Measurements from ENCODE around the gene LMO2.
"Not testable (repeated sequence)": the region's sequence is repeated elsewhere in the genome, so short reads cannot be mapped to it uniquely, and the experiment has no call there.

LMO2 gene

DNA sequence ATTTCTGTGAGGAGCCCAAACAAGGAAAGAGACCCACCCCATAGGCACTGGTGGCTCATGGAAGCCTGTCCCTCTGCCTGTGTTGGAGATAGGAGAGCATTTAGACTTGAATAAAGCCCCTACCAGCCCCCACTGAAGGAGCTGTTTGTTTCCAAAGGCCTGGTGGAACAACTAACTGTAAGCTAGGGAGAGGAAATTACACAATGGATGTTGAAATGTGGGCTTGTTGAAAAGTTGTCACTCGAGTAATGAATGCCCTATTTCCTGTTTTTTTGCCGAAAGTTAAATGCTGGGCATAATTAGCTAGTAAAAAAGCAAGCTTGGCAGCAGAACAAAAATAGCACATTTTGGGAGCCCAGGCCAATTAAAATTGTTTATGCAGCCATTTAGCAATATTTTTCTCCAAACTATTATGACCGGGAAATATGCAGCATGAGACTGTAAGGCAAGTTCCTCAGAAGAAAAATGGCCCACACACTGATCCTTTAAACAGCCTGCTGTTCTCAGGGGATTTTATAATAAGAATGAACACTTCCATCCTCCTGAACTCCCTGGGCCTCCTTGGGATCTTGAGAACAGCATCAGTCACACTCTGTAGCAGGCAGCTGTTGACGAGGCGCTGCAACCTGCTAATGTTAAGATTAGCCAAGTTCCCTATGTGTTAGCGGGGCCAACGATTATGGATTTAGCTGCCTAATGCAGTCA lies 38.6 kb upstream of the LMO2 start:
- no peaks in the 10 kb centered on the region for H3K36me3 ChIP-seq (ENCODE audit: control insufficient read depth, insufficient read depth, low read length)
- H3K27me3 ChIP-seq (ENCODE audit: control insufficient read depth, insufficient read depth, low read length): no peaks in the 10 kb centered on the region
- no peak overlapping the region for H3K27ac ChIP-seq (ENCODE audit: low read depth, low read length)
- H3K4me1 ChIP-seq (ENCODE audit: control insufficient read depth, insufficient read depth, low read length): 0 out of 2 replicates have a peak, but pooled peaks cover 2% of the 10 kb centered on the region
- H3K9me3 ChIP-seq (ENCODE audit: control insufficient read depth, insufficient read depth, low read length): no peaks in the 10 kb centered on the region
- H3K9ac ChIP-seq (ENCODE audit: low read depth, low read length): no peak overlapping the region
- no peak overlapping the region for H3K4me3 ChIP-seq (ENCODE audit: low read depth, low read length)

DNA sequence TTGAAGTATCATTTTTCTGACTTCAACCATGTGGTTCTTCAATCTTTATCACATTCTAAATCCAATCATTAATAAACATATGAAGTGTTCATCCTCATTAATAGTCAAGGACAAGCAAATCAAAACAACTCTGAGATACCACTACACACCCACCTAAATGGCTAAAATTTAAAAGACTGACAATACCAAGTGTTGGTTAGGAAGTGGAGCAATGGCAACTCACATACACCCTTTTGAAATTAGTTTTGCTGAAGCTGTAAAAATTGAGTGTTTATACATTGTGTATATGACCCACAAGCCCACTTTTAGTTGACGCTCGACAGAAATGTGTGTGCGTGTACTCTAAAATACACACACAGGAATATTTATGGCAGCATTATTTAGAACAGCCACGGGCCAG lies 36.7 kb upstream of the LMO2 start:
- no peaks in the 10 kb centered on the region for H3K9me3 ChIP-seq (ENCODE audit: control insufficient read depth, insufficient read depth, low read length)
- no peak overlapping the region for H3K27ac ChIP-seq (ENCODE audit: low read depth, low read length)
- no peaks in the 10 kb centered on the region for H3K36me3 ChIP-seq (ENCODE audit: control insufficient read depth, insufficient read depth, low read length)
- no peaks in the 10 kb centered on the region; the same call in 1 of the 2 replicates for H3K27me3 ChIP-seq (ENCODE audit: control insufficient read depth, insufficient read depth, low read length)
- no peak overlapping the region for H3K4me3 ChIP-seq (ENCODE audit: low read depth, low read length)
- H3K4me1 ChIP-seq (ENCODE audit: control insufficient read depth, insufficient read depth, low read length): 0 out of 2 replicates have a peak, but pooled peaks cover 2% of the 10 kb centered on the region
- no peak overlapping the region for H3K9ac ChIP-seq (ENCODE audit: low read depth, low read length)

DNA sequence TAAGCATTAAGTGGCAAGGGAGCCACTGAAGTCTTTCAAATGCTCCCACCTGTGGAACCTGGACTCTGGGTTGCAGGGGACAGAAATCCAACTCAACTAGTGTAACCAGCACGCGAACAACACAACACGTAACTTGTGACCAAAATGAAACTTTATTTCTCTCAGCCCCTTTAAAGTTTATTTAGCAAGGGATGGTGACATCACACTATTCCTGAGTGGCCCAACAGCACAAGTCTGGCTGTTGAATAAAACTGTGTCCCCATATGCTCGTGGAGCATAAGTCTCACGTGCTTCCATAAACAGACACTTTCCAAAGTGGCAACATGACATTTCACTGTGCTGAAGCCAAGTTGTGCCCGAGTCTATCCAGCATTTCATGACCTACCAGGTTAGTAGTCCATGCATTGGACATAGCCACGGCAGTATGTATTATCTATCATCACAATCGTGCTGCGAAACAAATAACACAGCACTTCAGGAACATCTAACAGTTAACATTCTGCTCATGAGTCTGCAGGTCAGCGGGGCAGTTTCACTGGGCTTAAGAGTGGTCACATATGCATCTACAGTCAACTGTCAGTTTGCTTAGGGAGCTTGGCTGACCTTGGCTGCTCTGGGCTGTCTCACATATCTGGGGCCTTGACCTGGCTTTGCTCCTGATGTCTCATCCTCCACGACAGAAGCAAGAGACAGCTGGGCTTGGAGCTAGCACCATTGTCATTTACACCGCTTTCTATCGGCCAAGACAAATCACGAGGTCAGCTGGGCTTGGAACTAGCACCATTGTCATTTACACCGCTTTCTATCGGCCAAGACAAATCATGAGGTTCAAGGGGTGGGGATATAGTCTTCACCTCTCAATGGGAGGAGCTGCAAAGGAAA lies 35.0 kb upstream of the LMO2 start:
- Histone ChIP-seq H3K4me1 (ENCODE audit: control insufficient read depth, insufficient read depth, low read length) (0 out of 2 replicates have a peak, but pooled peaks cover 2% of the 10 kb centered on the region), H3K27me3 (ENCODE audit: control insufficient read depth, insufficient read depth, low read length) (no peaks in the 10 kb centered on the region; the same call in 1 of the 2 replicates), H3K9ac (ENCODE audit: low read depth, low read length) (no peak overlapping the region), H3K9me3 (ENCODE audit: control insufficient read depth, insufficient read depth, low read length) (no peaks in the 10 kb centered on the region), H3K4me3 (ENCODE audit: low read depth, low read length) (no peak overlapping the region), H3K36me3 (ENCODE audit: control insufficient read depth, insufficient read depth, low read length) (no peaks in the 10 kb centered on the region), H3K27ac (ENCODE audit: low read depth, low read length) (no peak overlapping the region)

DNA sequence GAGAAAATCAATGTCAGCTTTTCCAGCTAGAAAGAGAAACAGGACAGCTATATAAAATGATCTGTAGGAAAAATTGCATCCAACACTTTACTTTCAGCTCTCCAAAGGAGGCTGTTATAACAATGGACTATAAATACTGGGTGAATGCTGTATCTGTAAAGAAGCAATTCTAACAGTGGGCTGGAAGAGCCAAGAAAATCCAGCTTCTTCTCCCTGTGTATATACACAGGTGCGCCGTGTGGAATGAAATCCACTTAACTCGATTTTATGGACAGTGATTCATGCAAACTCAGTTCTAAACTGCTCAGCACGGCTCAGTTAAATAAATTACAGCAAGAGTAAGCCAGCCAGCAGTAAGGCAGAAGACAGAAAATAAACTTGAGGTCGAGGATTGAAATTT lies 32.5 kb upstream of the LMO2 start:
- no peak overlapping the region for H3K9ac ChIP-seq (ENCODE audit: low read depth, low read length)
- no peaks in the 10 kb centered on the region for H3K9me3 ChIP-seq (ENCODE audit: control insufficient read depth, insufficient read depth, low read length)
- H3K36me3 ChIP-seq (ENCODE audit: control insufficient read depth, insufficient read depth, low read length): no peaks in the 10 kb centered on the region
- H3K4me1 ChIP-seq (ENCODE audit: control insufficient read depth, insufficient read depth, low read length): no peaks in the 10 kb centered on the region
- no peak overlapping the region for H3K4me3 ChIP-seq (ENCODE audit: low read depth, low read length)
- no peaks in the 10 kb centered on the region; the same call in 1 of the 2 replicates for H3K27me3 ChIP-seq (ENCODE audit: control insufficient read depth, insufficient read depth, low read length)
- no peak overlapping the region for H3K27ac ChIP-seq (ENCODE audit: low read depth, low read length)

DNA sequence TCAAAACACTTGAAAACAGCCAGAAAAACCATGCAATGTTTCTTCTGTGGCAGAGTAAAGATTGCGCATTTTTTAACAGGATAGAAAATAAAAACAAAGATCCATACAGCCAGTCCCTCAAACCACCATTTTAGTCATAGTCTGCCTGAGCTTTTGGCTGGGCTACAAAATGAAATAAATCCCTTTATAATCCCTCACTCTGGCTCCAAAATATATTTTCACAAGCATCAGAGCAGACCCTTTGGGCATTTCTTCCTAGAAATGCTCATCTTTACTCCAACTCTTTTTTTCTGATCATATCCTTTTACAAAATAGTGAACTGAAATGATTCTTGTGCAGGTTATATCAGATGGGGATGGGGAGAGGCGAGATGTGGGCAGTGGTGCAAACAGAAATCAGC lies 31.8 kb upstream of the LMO2 start:
- Histone ChIP-seq H3K36me3 (ENCODE audit: control insufficient read depth, insufficient read depth, low read length) (no peaks in the 10 kb centered on the region), H3K27ac (ENCODE audit: low read depth, low read length) (no peak overlapping the region), H3K9me3 (ENCODE audit: control insufficient read depth, insufficient read depth, low read length) (no peaks in the 10 kb centered on the region), H3K27me3 (ENCODE audit: control insufficient read depth, insufficient read depth, low read length) (no peaks in the 10 kb centered on the region; the same call in 1 of the 2 replicates), H3K4me1 (ENCODE audit: control insufficient read depth, insufficient read depth, low read length) (no peaks in the 10 kb centered on the region), H3K9ac (ENCODE audit: low read depth, low read length) (no peak overlapping the region), H3K4me3 (ENCODE audit: low read depth, low read length) (no peak overlapping the region)

DNA sequence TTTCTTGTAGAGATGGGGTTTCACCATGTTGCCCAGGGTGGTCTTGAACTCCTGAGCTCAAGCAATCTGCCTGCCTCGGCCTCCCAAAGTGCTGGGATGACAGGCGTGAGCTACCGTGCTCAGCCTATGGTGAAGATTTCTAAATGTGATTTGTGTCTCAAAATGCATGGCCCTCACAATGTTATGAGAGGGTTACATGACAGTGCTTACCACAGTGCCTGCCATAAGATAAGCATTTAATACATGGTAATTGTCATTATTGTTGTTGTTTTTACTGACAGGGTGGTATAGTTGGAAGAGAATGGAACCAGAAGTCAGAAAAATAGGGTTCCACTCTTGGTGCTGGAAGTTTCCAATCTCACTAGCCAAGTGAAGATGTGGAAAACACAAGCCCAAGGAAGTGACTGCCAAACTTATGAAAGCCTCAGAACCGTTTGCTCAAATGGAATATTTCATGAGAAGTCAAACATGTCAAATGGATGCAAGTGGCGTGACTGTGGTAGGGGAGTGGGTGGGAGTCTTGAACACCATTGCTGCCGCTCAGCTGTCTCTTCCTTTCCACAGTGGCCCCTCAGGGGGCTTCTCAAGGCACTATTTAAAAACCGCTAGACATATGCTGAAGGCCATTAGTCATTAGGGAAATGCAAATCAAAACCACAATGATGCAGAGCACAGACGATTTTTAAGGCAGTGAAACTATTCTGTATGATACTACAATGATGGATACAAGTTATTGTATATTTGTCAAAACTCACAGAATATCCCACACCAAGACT lies 29.1 kb upstream of the LMO2 start:
- Histone ChIP-seq H3K27me3 (ENCODE audit: control insufficient read depth, insufficient read depth, low read length) (no peaks in the 10 kb centered on the region; the same call in 1 of the 2 replicates), H3K9ac (ENCODE audit: low read depth, low read length) (no peak overlapping the region), H3K27ac (ENCODE audit: low read depth, low read length) (no peak overlapping the region), H3K36me3 (ENCODE audit: control insufficient read depth, insufficient read depth, low read length) (no peaks in the 10 kb centered on the region), H3K4me3 (ENCODE audit: low read depth, low read length) (no peak overlapping the region), H3K4me1 (ENCODE audit: control insufficient read depth, insufficient read depth, low read length) (no peaks in the 10 kb centered on the region), H3K9me3 (ENCODE audit: control insufficient read depth, insufficient read depth, low read length) (no peaks in the 10 kb centered on the region)

DNA sequence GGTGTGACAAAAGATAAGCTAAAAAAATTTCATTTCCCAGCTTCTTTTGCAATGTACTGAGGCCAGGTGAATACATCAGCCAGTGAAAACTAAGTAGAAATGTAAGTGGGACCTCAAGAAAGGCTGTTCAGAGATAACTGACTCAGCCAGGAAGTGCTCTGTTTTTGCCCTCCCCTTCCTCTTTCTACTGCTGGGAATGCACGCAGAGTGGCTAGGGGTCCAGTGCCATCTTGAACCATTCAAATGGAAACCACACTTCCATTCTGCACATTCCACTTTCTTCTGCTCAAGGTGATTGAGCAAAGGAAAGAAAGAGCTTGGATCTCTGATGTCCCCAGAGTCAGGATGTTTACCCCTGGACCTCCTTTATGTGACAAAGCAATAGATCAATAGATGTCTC lies 27.8 kb upstream of the LMO2 start:
- H3K27ac ChIP-seq (ENCODE audit: low read depth, low read length): no peak overlapping the region
- no peak overlapping the region for H3K4me3 ChIP-seq (ENCODE audit: low read depth, low read length)
- no peaks in the 10 kb centered on the region for H3K9me3 ChIP-seq (ENCODE audit: control insufficient read depth, insufficient read depth, low read length)
- no peaks in the 10 kb centered on the region; the same call in 1 of the 2 replicates for H3K27me3 ChIP-seq (ENCODE audit: control insufficient read depth, insufficient read depth, low read length)
- no peaks in the 10 kb centered on the region for H3K36me3 ChIP-seq (ENCODE audit: control insufficient read depth, insufficient read depth, low read length)
- H3K4me1 ChIP-seq (ENCODE audit: control insufficient read depth, insufficient read depth, low read length): no peaks in the 10 kb centered on the region
- H3K9ac ChIP-seq (ENCODE audit: low read depth, low read length): no peak overlapping the region

DNA sequence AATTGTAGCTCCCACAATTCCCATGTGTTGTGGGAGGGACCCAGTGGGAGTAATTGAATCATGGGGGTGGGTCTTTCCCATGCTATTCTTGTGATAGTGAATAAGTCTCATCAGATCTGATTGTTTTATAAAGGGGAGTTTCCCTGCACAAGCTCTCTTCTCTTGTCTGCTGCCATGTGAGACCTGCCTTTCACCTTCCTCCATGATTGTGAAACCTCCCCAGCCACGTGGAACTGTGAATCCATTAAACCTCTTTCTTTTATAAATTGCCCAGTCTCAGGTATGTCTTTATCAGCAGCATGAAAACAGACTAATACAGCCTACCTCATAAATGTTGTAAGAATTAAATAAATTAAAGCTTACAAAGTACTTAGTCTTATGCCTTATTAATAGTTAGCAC lies 25.5 kb upstream of the LMO2 start:
- H3K27ac ChIP-seq (ENCODE audit: low read depth, low read length); H3K36me3 ChIP-seq (ENCODE audit: control insufficient read depth, insufficient read depth, low read length); H3K4me1 ChIP-seq (ENCODE audit: control insufficient read depth, insufficient read depth, low read length); H3K9ac ChIP-seq (ENCODE audit: low read depth, low read length); H3K27me3 ChIP-seq (ENCODE audit: control insufficient read depth, insufficient read depth, low read length); H3K4me3 ChIP-seq (ENCODE audit: low read depth, low read length); H3K9me3 ChIP-seq (ENCODE audit: control insufficient read depth, insufficient read depth, low read length): not testable (repeated sequence)

DNA sequence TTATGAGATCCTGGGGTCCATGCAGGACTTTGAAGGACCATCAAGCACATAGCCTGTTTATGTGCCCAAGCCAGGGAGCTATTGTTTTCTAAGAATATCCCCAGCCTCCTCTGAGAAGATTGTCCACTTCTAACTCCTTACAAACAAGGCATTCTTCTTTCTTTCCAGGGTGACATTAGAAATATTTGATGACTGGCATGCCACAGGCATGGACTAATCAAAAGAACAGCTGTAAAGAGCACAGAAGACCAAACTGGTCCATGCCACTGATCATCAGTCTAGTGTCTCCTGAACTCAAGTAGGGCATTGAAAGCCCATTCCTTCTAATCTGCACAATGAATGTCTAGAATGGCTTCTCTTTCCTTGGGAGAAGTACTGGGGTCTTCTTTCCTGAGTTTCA lies 24.9 kb upstream of the LMO2 start:
- Histone ChIP-seq H3K36me3 (ENCODE audit: control insufficient read depth, insufficient read depth, low read length) (no peaks in the 10 kb centered on the region), H3K4me3 (ENCODE audit: low read depth, low read length) (no peak overlapping the region), H3K27ac (ENCODE audit: low read depth, low read length) (no peak overlapping the region), H3K4me1 (ENCODE audit: control insufficient read depth, insufficient read depth, low read length) (no peaks in the 10 kb centered on the region), H3K27me3 (ENCODE audit: control insufficient read depth, insufficient read depth, low read length) (no peaks in the 10 kb centered on the region), H3K9me3 (ENCODE audit: control insufficient read depth, insufficient read depth, low read length) (no peaks in the 10 kb centered on the region), H3K9ac (ENCODE audit: low read depth, low read length) (no peak overlapping the region)

DNA sequence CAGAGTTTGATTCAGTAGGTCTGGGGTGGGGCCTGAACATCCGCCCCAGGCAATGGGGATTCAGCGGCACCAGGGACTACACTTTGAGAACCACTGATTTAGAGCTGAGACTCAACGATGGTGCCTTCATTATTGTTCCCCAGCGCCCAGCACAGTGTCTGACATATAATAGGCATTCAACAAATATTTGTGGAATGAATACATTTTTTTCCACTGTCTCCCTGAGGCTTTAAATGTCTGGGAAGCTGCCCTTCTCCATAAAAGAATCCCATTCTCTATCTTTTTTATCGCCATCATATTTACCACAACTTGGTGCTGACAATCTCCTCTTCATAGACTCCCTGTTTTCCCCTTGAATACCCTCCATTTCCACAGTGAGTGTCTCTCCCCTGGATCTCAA lies 23.6 kb upstream of the LMO2 start:
- H3K4me1 ChIP-seq (ENCODE audit: control insufficient read depth, insufficient read depth, low read length): no peaks in the 10 kb centered on the region
- H3K27ac ChIP-seq (ENCODE audit: low read depth, low read length): no peak overlapping the region
- H3K9ac ChIP-seq (ENCODE audit: low read depth, low read length): no peak overlapping the region
- no peaks in the 10 kb centered on the region for H3K36me3 ChIP-seq (ENCODE audit: control insufficient read depth, insufficient read depth, low read length)
- H3K27me3 ChIP-seq (ENCODE audit: control insufficient read depth, insufficient read depth, low read length): no peaks in the 10 kb centered on the region
- H3K9me3 ChIP-seq (ENCODE audit: control insufficient read depth, insufficient read depth, low read length): no peaks in the 10 kb centered on the region
- H3K4me3 ChIP-seq (ENCODE audit: low read depth, low read length): no peak overlapping the region

Measured in HUES48 (cell line).